HCT116 (cell line): ENCODE results near the gene COL18A1.

Experiments used
- CEBPB ChIP-seq: IDR thresholded peaks from 2 replicates; pipeline ENCODE4 v1.6.1; 2012; ENCODE audit warnings: low read depth
- EGR1 ChIP-seq: IDR thresholded peaks from 2 replicates; pipeline ENCODE4 v1.6.1; 2012; ENCODE audit warnings: low read depth
- ELF1 ChIP-seq: IDR thresholded peaks from 2 replicates; pipeline ENCODE4 v1.6.1; 2012; ENCODE audit warnings: low read depth, borderline replicate concordance
- EZH2 ChIP-seq: fragments of 200-600 bp; sonication (generic); IDR thresholded peaks from 2 replicates; pipeline ENCODE4 v1.6.1; 2017; ENCODE audit warnings: antibody characterized with exemption, mixed run types
- EZH2phosphoT487 ChIP-seq: fragments of 200-600 bp; IDR thresholded peaks from 2 replicates; pipeline ENCODE4 v1.6.1; 2018; ENCODE audit warnings: antibody characterized with exemption, borderline replicate concordance
- POLR2A ChIP-seq: IDR thresholded peaks from 2 replicates; pipeline ENCODE4 v1.7.0; 2011; ENCODE audit warnings: borderline replicate concordance; ENCODE audit not compliant: insufficient read depth, insufficient read length; ENCODE audit errors: extremely low read depth
- POLR2AphosphoS5 ChIP-seq: IDR thresholded peaks from 2 replicates; pipeline ENCODE4 v1.6.1; 2011; ENCODE audit warnings: mild to moderate bottlenecking, low read depth, low read length, moderate library complexity
- REST ChIP-seq: IDR thresholded peaks from 2 replicates; pipeline ENCODE4 v1.6.1; 2012; ENCODE audit warnings: low read depth
- SIN3A ChIP-seq: IDR thresholded peaks from 2 replicates; pipeline ENCODE4 v1.6.1; 2012; ENCODE audit warnings: low read depth
- SP1 ChIP-seq: IDR thresholded peaks from 2 replicates; pipeline ENCODE4 v1.6.1; 2012; ENCODE audit warnings: low read depth
- YY1 ChIP-seq: IDR thresholded peaks from 2 replicates; pipeline ENCODE4 v1.6.1; 2011; ENCODE audit warnings: low read length, low read depth, moderate library complexity, mild to moderate bottlenecking; ENCODE audit not compliant: insufficient replicate concordance; ENCODE audit errors: extremely low read depth
- ZFX ChIP-seq: fragments of 450-650 bp; IDR thresholded peaks from 2 replicates; pipeline ENCODE4 v1.6.1; 2017
- TF ChIP-seq, protein P1 (sequence below), 3 experiments: fragments of 200-600 bp in 1 of 3; sonication (generic) in 1 of 3; IDR thresholded peaks in 2 of 3; conservative IDR thresholded peaks in 1 of 3; 2 replicates each; pipeline ENCODE4 v1.5.1; 2012 to 2017; ENCODE audit warnings: low read depth in 2 of 3, low read length in 2 of 3, antibody characterized with exemption in 1 of 3, borderline replicate concordance in 1 of 3, control low read depth in 1 of 3, mild to moderate bottlenecking in 1 of 3, mixed read lengths in 1 of 3, mixed run types in 1 of 3, moderate library complexity in 1 of 3; ENCODE audit not compliant: insufficient read depth in 1 of 3
- TF ChIP-seq, protein P2 (sequence below): IDR thresholded peaks from 2 replicates; pipeline ENCODE4 v1.6.1; 2012

DNA sequence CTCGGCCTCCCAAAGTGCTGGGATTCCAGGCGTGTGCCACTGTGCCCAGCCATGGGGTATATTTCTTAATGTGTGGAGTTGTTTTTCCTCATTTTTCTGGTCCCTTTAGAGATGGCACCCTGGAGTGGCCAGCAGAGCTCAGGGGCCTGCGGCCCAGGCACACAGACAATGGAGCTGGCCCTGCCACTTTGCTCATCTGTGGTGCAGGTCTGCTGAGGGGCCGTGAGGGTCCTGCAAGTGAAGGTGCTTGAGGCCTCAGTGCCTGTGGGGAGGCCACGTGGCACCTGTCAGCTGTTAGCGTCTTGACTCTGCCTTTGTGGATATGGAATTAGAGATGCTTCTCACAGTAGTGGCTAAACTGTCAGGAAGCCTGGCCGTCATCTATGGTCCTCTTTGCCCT is 7.5 kb downstream of the COL18A1 start:
- TF ChIP-seq, protein P1, sequence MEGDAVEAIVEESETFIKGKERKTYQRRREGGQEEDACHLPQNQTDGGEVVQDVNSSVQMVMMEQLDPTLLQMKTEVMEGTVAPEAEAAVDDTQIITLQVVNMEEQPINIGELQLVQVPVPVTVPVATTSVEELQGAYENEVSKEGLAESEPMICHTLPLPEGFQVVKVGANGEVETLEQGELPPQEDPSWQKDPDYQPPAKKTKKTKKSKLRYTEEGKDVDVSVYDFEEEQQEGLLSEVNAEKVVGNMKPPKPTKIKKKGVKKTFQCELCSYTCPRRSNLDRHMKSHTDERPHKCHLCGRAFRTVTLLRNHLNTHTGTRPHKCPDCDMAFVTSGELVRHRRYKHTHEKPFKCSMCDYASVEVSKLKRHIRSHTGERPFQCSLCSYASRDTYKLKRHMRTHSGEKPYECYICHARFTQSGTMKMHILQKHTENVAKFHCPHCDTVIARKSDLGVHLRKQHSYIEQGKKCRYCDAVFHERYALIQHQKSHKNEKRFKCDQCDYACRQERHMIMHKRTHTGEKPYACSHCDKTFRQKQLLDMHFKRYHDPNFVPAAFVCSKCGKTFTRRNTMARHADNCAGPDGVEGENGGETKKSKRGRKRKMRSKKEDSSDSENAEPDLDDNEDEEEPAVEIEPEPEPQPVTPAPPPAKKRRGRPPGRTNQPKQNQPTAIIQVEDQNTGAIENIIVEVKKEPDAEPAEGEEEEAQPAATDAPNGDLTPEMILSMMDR (IDR thresholded peaks at IDR 0.05 in 2 of 3, conservative IDR thresholded peaks at IDR 0.05 in 1 of 3; ENCODE audit: borderline replicate concordance in 1 of 3, insufficient read depth in 1 of 3, low read depth in 2 of 3, low read length in 2 of 3) = no peak
- TF ChIP-seq EZH2phosphoT487 = no peak
- TF ChIP-seq, protein P2, sequence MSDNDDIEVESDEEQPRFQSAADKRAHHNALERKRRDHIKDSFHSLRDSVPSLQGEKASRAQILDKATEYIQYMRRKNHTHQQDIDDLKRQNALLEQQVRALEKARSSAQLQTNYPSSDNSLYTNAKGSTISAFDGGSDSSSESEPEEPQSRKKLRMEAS = no peak
- TF ChIP-seq SIN3A = no peak
- no peak for TF ChIP-seq POLR2A
- TF ChIP-seq SP1 = no peak
- TF ChIP-seq EZH2 = no peak
- no peak for TF ChIP-seq REST
- TF ChIP-seq POLR2AphosphoS5 = no peak
- no peak for TF ChIP-seq ELF1
- TF ChIP-seq ZFX = no peak
- TF ChIP-seq YY1 = no peak
- TF ChIP-seq EGR1 = no peak
- no peak for TF ChIP-seq CEBPB
